Astrocyte (in vitro differentiated cells and primary cell): ENCODE data around the gene MEGF6. TPM values are rescaled to one million over a fixed set of nuclear protein-coding genes. Genes with fewer than 3 reads are reported as not detected.

Experiments
- DNase-seq: peaks from one replicate; pipeline ENCODE4 v3.0.0-alpha.2; 2010; ENCODE audit warnings: low read depth
- FAIRE-seq: peaks from 2 replicates; lab custom pipeline; 2011; peaks lifted over from hg19 to GRCh38; lab: Jason Lieb, UNC
- H2AFZ ChIP-seq: 2 replicates; pipeline ENCODE4 v1.6.0; 2012; ENCODE audit warnings: low read depth, low read length, inconsistent platforms
- H3K27ac ChIP-seq: 2 replicates; pipeline ENCODE4 v1.5.1; 2011; ENCODE audit warnings: low read depth, low read length, inconsistent platforms
- H3K27me3 ChIP-seq: 2 replicates; pipeline ENCODE4 v1.6.0; 2011; ENCODE audit warnings: low read length, inconsistent platforms; ENCODE audit not compliant: insufficient read depth
- H3K36me3 ChIP-seq: 2 replicates; pipeline ENCODE4 v1.5.1; 2011; ENCODE audit warnings: low read length, inconsistent platforms; ENCODE audit not compliant: insufficient read depth
- H3K4me1 ChIP-seq: 2 replicates; pipeline ENCODE4 v1.5.1; 2011; ENCODE audit warnings: low read length, inconsistent platforms; ENCODE audit not compliant: insufficient read depth
- H3K4me2 ChIP-seq: 2 replicates; pipeline ENCODE4 v1.6.0; 2012; ENCODE audit warnings: low read length, inconsistent platforms
- H3K4me3 ChIP-seq: 2 replicates; pipeline ENCODE4 v1.5.1; 2011; ENCODE audit warnings: low read depth, mild to moderate bottlenecking, low read length, inconsistent platforms; ENCODE audit not compliant: insufficient read depth
- H3K79me2 ChIP-seq: 2 replicates; pipeline ENCODE4 v1.6.0; 2012; ENCODE audit warnings: mild to moderate bottlenecking, low read length, inconsistent platforms; ENCODE audit not compliant: insufficient read depth
- H3K9ac ChIP-seq: 2 replicates; pipeline ENCODE4 v1.6.0; 2012; ENCODE audit warnings: mild to moderate bottlenecking, low read length, inconsistent platforms
- H3K9me3 ChIP-seq: 2 replicates; pipeline ENCODE4 v1.5.1; 2012; ENCODE audit warnings: low read depth, mild to moderate bottlenecking, low read length, inconsistent platforms; ENCODE audit not compliant: insufficient read depth
- H4K20me1 ChIP-seq: 2 replicates; pipeline ENCODE4 v1.6.0; 2012; ENCODE audit warnings: low read length, inconsistent platforms; ENCODE audit not compliant: insufficient read depth
- H3K27ac Mint-ChIP-seq: one replicate; pipeline ENCODE4 v1.8.0; 2021; ENCODE audit warnings: mild to moderate bottlenecking, mixed read lengths; ENCODE audit not compliant: unreplicated experiment
- H3K27me3 Mint-ChIP-seq: one replicate; pipeline ENCODE4 v1.8.0; 2021; ENCODE audit warnings: low read depth, mixed read lengths; ENCODE audit not compliant: unreplicated experiment
- H3K36me3 Mint-ChIP-seq: one replicate; pipeline ENCODE4 v1.8.0; 2021; ENCODE audit warnings: low read depth, mixed read lengths; ENCODE audit not compliant: unreplicated experiment
- H3K4me1 Mint-ChIP-seq: one replicate; pipeline ENCODE4 v1.8.0; 2021; ENCODE audit warnings: low read depth, mixed read lengths; ENCODE audit not compliant: unreplicated experiment
- H3K4me3 Mint-ChIP-seq: one replicate; pipeline ENCODE4 v1.8.0; 2021; ENCODE audit warnings: mild to moderate bottlenecking, moderate library complexity, mixed read lengths; ENCODE audit not compliant: unreplicated experiment
- H3K9me3 Mint-ChIP-seq: one replicate; pipeline ENCODE4 v1.8.0; 2021; ENCODE audit warnings: mild to moderate bottlenecking, mixed read lengths; ENCODE audit not compliant: unreplicated experiment
- CTCF ChIP-seq: IDR thresholded peaks from 2 replicates; pipeline ENCODE4 v1.5.1; 2011; ENCODE audit warnings: low read depth, mild to moderate bottlenecking, inconsistent platforms, low read length, moderate library complexity; ENCODE audit not compliant: insufficient read depth
- EZH2 ChIP-seq: IDR thresholded peaks from 2 replicates; pipeline ENCODE4 v1.6.1; 2012; ENCODE audit warnings: mild to moderate bottlenecking, low read length, inconsistent platforms; ENCODE audit not compliant: insufficient read depth
- total RNA-seq: library from RNA; stranded (reverse); gene quantifications from 2 replicates; pipeline ENCODE4 v1.2.1, GENCODE V29; 2021

MEGF6 gene
- total RNA-seq, 1 donor from 2014 or later = 14.8 TPM

- Mint-ChIP-seq H3K4me1 (no peaks in the 10 kb centered on the region), H3K36me3 (no peaks in the 10 kb centered on the region), H3K27me3 (peaks cover 13% of the 10 kb centered on the region), H3K4me3 (no peak overlapping the region), H3K9me3 (no peaks in the 10 kb centered on the region), H3K27ac (no peak overlapping the region)
- TF ChIP-seq CTCF = no peak
- TF ChIP-seq EZH2 = no peak
- Histone ChIP-seq H3K9me3 (no peaks in the 10 kb centered on the region), H2AFZ (no peak overlapping the region), H3K27me3 (peaks cover 6% of the 10 kb centered on the region), H3K4me3 (no peak overlapping the region), H3K27ac (no peak overlapping the region), H3K4me2 (no peak overlapping the region), H3K4me1 (no peaks in the 10 kb centered on the region), H3K79me2 (no peaks in the 10 kb centered on the region), H4K20me1 (no peaks in the 10 kb centered on the region), H3K36me3 (no peaks in the 10 kb centered on the region), H3K9ac (no peak overlapping the region)
- FAIRE-seq (no peak), DNase-seq (no peak)
Measured at GRCh38 chr1:3568815-3569435, 42.4 kb downstream of the MEGF6 start.

- Histone ChIP-seq H3K27me3 (peaks cover 9% of the 10 kb centered on the region), H3K27ac (no peak overlapping the region), H3K36me3 (no peaks in the 10 kb centered on the region), H4K20me1 (no peaks in the 10 kb centered on the region), H3K4me2 (no peak overlapping the region), H3K4me3 (no peak overlapping the region), H3K79me2 (no peaks in the 10 kb centered on the region), H2AFZ (no peak overlapping the region), H3K9me3 (no peaks in the 10 kb centered on the region), H3K4me1 (no peaks in the 10 kb centered on the region), H3K9ac (no peak overlapping the region)
- Mint-ChIP-seq H3K9me3 (no peaks in the 10 kb centered on the region), H3K36me3 (no peaks in the 10 kb centered on the region), H3K27me3 (peaks cover 27% of the 10 kb centered on the region), H3K4me3 (no peak overlapping the region), H3K27ac (no peak overlapping the region), H3K4me1 (no peaks in the 10 kb centered on the region)
- DNase-seq (no peak), FAIRE-seq (no peak)
- no peak for TF ChIP-seq CTCF
- no peak for TF ChIP-seq EZH2
Measured at GRCh38 chr1:3566951-3567804, 44.1 kb downstream of the MEGF6 start.
